Endothelial cell (in vitro differentiated cells): ENCODE measurements around the gene SPPL2B. TPM values are rescaled to one million over a fixed set of nuclear protein-coding genes. Genes with fewer than 3 reads are reported as not detected.

Experiments
- DNase-seq: peaks from one replicate; pipeline ENCODE4 v3.0.0; 2021; ENCODE audit warnings: low spot score
- H3K27ac Mint-ChIP-seq: one replicate; pipeline ENCODE4 v1.8.0; 2021; ENCODE audit warnings: mixed read lengths, inconsistent platforms; ENCODE audit not compliant: unreplicated experiment
- H3K27me3 Mint-ChIP-seq: one replicate; pipeline ENCODE4 v1.8.0; 2021; ENCODE audit warnings: mild to moderate bottlenecking, moderate library complexity, mixed read lengths, inconsistent platforms; ENCODE audit not compliant: unreplicated experiment
- H3K36me3 Mint-ChIP-seq: one replicate; pipeline ENCODE4 v1.8.0; 2021; ENCODE audit warnings: mild to moderate bottlenecking, low read depth, mixed read lengths, inconsistent platforms; ENCODE audit not compliant: unreplicated experiment
- H3K4me1 Mint-ChIP-seq: one replicate; pipeline ENCODE4 v1.8.0; 2021; ENCODE audit warnings: mild to moderate bottlenecking, mixed read lengths, inconsistent platforms; ENCODE audit not compliant: unreplicated experiment
- H3K4me3 Mint-ChIP-seq: one replicate; pipeline ENCODE4 v1.8.0; 2021; ENCODE audit warnings: mild to moderate bottlenecking, mixed read lengths, inconsistent platforms; ENCODE audit not compliant: unreplicated experiment
- H3K9me3 Mint-ChIP-seq: one replicate; pipeline ENCODE4 v1.8.0; 2021; ENCODE audit warnings: mixed read lengths, inconsistent platforms; ENCODE audit not compliant: unreplicated experiment
- total RNA-seq: library from RNA; stranded (reverse); fragmentation: NEBNext Ultra II Directional; extraction: Animal tissue kit (Norgen Biotek cat#: 25700); gene quantifications from one replicate; pipeline ENCODE4 v1.2.1, GENCODE V29; 2021; ENCODE audit not compliant: unreplicated experiment
- TF ChIP-seq, protein P1 (sequence below): fragments of 200-600 bp; sonication (generic); IDR thresholded peaks from one replicate; pipeline ENCODE4 v1.5.0; 2021; ENCODE audit warnings: antibody characterized with exemption; ENCODE audit not compliant: unreplicated experiment

SPPL2B gene
- total RNA-seq, 1 donor from 2014 or later: 75.2 TPM

DNA sequence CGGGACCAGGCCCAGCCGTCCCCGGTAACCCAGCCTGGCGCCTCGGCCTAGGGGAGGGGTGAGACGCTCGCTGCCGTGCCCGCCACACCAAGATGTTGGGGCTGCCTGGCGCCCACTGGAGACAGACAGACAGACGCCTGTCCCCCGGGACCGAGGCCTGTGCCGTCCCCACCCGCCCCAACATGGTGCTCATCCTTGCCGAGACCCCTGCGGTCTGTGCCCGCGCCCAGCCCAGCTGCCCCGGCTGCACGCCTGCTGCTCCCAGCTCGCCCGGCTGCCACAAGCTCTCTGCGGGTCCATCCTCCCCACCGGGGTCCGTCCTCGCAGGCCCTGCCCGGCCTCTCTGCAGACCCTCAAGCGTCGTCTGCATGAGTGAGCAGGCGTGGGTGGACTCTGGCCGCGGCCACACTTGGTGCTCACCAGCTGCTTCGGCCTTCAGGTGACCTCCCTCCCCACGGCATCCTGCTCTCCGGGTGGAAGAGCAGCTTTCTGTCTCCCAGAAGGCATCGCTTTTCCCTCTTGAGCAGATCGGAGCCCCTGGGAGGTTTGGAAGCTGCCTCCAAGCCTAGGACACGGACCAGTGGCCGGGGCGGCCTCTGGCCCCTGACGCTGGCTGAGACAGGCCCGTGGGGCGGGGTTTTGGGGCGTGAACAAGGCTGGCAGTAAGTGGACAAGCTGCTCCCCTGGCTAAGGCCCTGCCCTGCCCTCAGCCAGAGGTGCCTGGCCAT lies 24.8 kb downstream of the SPPL2B start:
- no peaks in the 10 kb centered on the region for H3K4me1 Mint-ChIP-seq
- H3K4me3 Mint-ChIP-seq: no peak overlapping the region
- H3K9me3 Mint-ChIP-seq: no peaks in the 10 kb centered on the region
- H3K36me3 Mint-ChIP-seq: no peaks in the 10 kb centered on the region
- TF ChIP-seq, protein P1, sequence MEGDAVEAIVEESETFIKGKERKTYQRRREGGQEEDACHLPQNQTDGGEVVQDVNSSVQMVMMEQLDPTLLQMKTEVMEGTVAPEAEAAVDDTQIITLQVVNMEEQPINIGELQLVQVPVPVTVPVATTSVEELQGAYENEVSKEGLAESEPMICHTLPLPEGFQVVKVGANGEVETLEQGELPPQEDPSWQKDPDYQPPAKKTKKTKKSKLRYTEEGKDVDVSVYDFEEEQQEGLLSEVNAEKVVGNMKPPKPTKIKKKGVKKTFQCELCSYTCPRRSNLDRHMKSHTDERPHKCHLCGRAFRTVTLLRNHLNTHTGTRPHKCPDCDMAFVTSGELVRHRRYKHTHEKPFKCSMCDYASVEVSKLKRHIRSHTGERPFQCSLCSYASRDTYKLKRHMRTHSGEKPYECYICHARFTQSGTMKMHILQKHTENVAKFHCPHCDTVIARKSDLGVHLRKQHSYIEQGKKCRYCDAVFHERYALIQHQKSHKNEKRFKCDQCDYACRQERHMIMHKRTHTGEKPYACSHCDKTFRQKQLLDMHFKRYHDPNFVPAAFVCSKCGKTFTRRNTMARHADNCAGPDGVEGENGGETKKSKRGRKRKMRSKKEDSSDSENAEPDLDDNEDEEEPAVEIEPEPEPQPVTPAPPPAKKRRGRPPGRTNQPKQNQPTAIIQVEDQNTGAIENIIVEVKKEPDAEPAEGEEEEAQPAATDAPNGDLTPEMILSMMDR: no peak
- DNase-seq: no peak
- peaks cover 2% of the 10 kb centered on the region for H3K27me3 Mint-ChIP-seq
- no peak overlapping the region for H3K27ac Mint-ChIP-seq

DNA sequence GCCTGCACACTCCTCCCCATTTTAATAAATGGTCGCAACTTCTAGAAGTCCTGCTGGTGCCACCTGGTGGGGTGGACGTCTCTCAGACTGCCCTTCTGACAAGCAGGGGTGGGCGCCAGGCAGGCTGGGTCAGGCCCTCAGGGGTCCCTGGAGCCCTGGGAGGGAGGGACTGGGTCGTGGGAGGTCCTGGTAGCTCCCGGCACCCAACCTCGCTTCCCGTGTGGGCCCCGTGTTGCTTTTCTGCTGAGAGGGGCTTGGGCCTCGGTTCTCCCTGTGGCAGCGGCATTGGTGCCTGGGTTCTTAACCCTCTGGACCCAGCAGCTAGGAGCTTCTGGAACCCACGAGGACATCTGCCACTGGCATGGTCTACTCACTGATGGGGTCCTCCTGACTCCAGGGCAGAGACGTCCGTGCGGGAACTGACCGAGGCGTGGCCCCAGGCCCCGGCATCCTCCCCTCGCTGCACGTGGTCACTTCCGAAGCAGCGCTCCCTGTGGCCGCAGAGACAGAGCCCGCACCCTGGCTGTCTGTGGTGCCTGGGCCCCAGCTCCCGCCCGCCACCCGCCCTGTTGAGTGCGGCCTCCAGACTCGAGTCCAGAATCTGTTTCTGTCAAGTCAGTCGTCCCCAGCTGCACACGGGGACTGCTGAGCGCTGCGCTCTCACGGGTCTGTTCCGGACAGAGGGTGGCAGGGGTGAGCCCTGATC lies 25.6 kb downstream of the SPPL2B start:
- H3K9me3 Mint-ChIP-seq: no peaks in the 10 kb centered on the region
- H3K36me3 Mint-ChIP-seq: no peaks in the 10 kb centered on the region
- TF ChIP-seq, protein P1: no peak
- no peak overlapping the region for H3K27ac Mint-ChIP-seq
- no peak for DNase-seq
- no peak overlapping the region for H3K4me3 Mint-ChIP-seq
- H3K27me3 Mint-ChIP-seq: peaks cover 5% of the 10 kb centered on the region
- H3K4me1 Mint-ChIP-seq: no peaks in the 10 kb centered on the region

DNA sequence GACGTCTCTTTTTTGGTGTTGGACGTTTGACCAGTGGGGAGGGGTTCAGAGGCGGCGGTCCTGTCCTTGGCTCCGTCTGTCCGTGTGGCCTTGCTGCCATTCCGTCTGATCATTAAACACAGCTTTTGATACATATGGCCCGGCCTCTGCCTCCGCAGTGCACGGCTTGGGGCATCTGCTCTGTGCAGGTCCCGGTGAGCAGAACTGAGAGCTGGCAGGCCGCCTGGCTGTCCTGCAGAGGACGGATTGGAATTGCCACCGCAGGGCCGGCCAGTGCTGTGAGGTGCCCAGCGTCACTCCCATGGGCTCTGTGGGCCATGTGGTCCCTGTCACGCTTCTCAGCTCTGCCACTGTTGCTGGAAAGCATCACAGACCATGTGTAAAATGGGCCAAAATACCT lies 26.2 kb downstream of the SPPL2B start:
- no peak for DNase-seq
- H3K4me1 Mint-ChIP-seq: no peaks in the 10 kb centered on the region
- no peaks in the 10 kb centered on the region for H3K9me3 Mint-ChIP-seq
- no peak overlapping the region for H3K27ac Mint-ChIP-seq
- H3K27me3 Mint-ChIP-seq: peaks cover 10% of the 10 kb centered on the region
- no peaks in the 10 kb centered on the region for H3K36me3 Mint-ChIP-seq
- no peak overlapping the region for H3K4me3 Mint-ChIP-seq
- TF ChIP-seq, protein P1: no peak

DNA sequence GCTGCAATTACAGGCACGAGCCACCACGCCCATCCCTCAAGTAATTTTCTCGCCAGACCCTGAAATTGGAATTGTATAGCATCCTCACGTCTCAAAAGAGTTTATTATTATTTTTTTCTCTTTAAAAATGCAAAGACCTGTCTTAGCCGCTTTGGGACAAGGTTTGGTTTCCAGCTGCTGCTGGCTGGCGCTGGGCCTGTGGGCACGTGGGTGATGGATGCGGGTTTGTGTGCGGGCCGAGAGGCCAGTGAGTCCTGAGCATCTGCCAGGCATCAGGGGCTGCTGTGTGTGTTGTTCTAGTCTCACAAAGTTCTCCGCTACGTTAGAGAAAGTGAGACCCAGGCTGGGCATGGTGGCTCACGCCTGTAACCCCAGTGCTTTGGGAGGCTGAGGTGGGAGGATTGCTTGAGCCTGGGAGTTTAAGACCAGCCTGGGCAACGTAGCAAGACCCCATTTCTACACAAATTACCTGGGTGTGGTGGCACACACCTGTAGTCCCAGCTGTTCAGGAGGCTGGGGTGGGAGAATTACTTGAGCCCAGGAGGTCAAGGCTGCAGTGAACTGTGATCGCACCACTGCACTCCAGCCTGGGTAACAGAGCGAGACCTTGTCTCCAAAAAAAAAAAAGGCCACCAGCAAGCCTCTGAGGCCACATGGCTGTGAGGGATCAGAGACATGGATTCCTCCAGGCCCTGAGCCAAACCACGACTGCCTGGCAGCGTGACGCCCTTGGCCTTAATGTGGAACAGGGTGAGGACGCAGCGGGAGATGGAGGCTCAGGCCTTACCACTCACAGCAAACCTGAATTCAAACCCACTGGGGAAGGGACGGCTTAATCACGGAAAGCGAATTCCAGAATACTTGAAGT lies 26.9 kb downstream of the SPPL2B start:
- no peak for DNase-seq
- no peaks in the 10 kb centered on the region for H3K4me1 Mint-ChIP-seq

More for the DNA sequence above, 26.9 kb downstream of the SPPL2B start:
- Mint-ChIP-seq H3K36me3 (peaks cover 1% of the 10 kb centered on the region), H3K27ac (no peak overlapping the region), H3K4me3 (no peak overlapping the region), H3K27me3 (peaks cover 12% of the 10 kb centered on the region), H3K9me3 (no peaks in the 10 kb centered on the region)
- TF ChIP-seq, protein P1: no peak
